DND-41 (cell line): ENCODE results near the gene TMC3.

Source experiments
- CTCF ChIP-seq: IDR thresholded peaks from 2 replicates; pipeline ENCODE4 v1.5.1; 2012; ENCODE audit warnings: borderline replicate concordance, low read length, moderate library complexity, mild to moderate bottlenecking; ENCODE audit not compliant: poor library complexity, severe bottlenecking; ENCODE audit errors: extremely low read depth
- EZH2 ChIP-seq: IDR thresholded peaks from 3 replicates; pipeline ENCODE4 v1.6.1; 2012; ENCODE audit warnings: borderline replicate concordance, low read depth, mild to moderate bottlenecking, moderate library complexity, low read length, inconsistent platforms; ENCODE audit not compliant: severe bottlenecking

- no peak for TF ChIP-seq CTCF
- TF ChIP-seq EZH2 = no peak
Observed at GRCh38 chr15:81315452-81316175, 58.4 kb downstream of the TMC3 start.
